SK-N-SH (cell line): ENCODE measurements around the gene PDZD2. TPM values are rescaled to one million over a fixed set of nuclear protein-coding genes. Genes with fewer than 3 reads are reported as not detected.

ENCODE experiments used
- CTCF ChIA-PET: fragments of 300-600, 350-600 bp; formaldehyde crosslinking; extraction: SDS; loops from one replicate; lab custom pipeline; 2021; lab: Yijun Ruan, JAX
- POLR2A ChIA-PET: fragments of 350-600 bp; sonication (Branson Sonifier 250); formaldehyde crosslinking; extraction: SDS; loops from one replicate; lab custom pipeline; 2020; ENCODE audit warnings: antibody characterized with exemption, inconsistent platforms; lab: Yijun Ruan, JAX
- DNase-seq: peaks from one replicate; pipeline ENCODE4 v3.0.0; 2012
- H2AFZ ChIP-seq: fragments of 200-600 bp; sonication (generic); 2 replicates; pipeline ENCODE4 v1.8.1; 2016; ENCODE audit warnings: antibody characterized with exemption, mild to moderate bottlenecking, low read depth
- H3F3A ChIP-seq: fragments of 200-600 bp; sonication (generic); replicated peaks from 2 replicates; pipeline ENCODE3; 2016; ENCODE audit warnings: antibody characterized with exemption, mild to moderate bottlenecking; ENCODE audit not compliant: insufficient read depth
- H3K27ac ChIP-seq, 2 experiments: fragments of 200-500 bp in 1 of 2; fragments of 200-600 bp in 1 of 2; sonication (Bioruptor generic) in 1 of 2; sonication (generic), shearing (Covaris generic) in 1 of 2; 2 replicates each; pipeline versions ENCODE4 v1.5.1 to v1.6.1; 2014 to 2016; ENCODE audit warnings: low read depth in 2 of 2, inconsistent platforms in 1 of 2, low read length in 1 of 2, mild to moderate bottlenecking in 1 of 2, mixed read lengths in 1 of 2
- H3K27me3 ChIP-seq: fragments of 200-600 bp; sonication (generic), shearing (Covaris generic); 2 replicates; pipeline ENCODE4 v1.6.1; 2016; ENCODE audit warnings: mixed run types; ENCODE audit not compliant: insufficient read depth
- H3K36me3 ChIP-seq, 2 experiments: fragments of 200-500 bp in 1 of 2; fragments of 200-600 bp in 1 of 2; sonication (Bioruptor generic) in 1 of 2; sonication (generic) in 1 of 2; replicated peaks in 1 of 2; 2 replicates each; pipeline versions ENCODE3 to v1.5.1; 2014 to 2016; ENCODE audit warnings: low read length in 1 of 2, mild to moderate bottlenecking in 1 of 2; ENCODE audit not compliant: insufficient read depth in 2 of 2, control insufficient read depth in 1 of 2
- H3K4me1 ChIP-seq, 2 experiments: fragments of 200-500 bp in 1 of 2; fragments of 200-600 bp in 1 of 2; sonication (Bioruptor generic) in 1 of 2; sonication (generic), shearing (Covaris generic) in 1 of 2; 2 replicates each; pipeline versions ENCODE4 v1.5.1 to v1.6.1; 2014 to 2016; ENCODE audit warnings: low read depth in 1 of 2, low read length in 1 of 2, mixed run types in 1 of 2; ENCODE audit not compliant: insufficient read depth in 2 of 2, control insufficient read depth in 1 of 2
- H3K4me2 ChIP-seq: fragments of 200-600 bp; sonication (generic), shearing (Covaris generic); 2 replicates; pipeline ENCODE4 v1.6.1; 2017; ENCODE audit warnings: mixed run types
- H3K4me3 ChIP-seq, 2 experiments: fragments of 200-500 bp in 1 of 2; fragments of 200-600 bp in 1 of 2; sonication (Bioruptor generic) in 1 of 2; sonication (generic), shearing (Covaris generic) in 1 of 2; 2 replicates each; pipeline versions ENCODE4 v1.5.1 to v1.8.1; 2014 to 2016; ENCODE audit warnings: low read depth in 2 of 2, inconsistent platforms in 1 of 2, low read length in 1 of 2, mild to moderate bottlenecking in 1 of 2, mixed read lengths in 1 of 2, moderate library complexity in 1 of 2
- H3K79me2 ChIP-seq: fragments of 200-600 bp; sonication (generic); 2 replicates; pipeline ENCODE4 v1.8.1; 2017; ENCODE audit warnings: mild to moderate bottlenecking; ENCODE audit not compliant: insufficient read depth
- H3K9ac ChIP-seq: fragments of 200-600 bp; sonication (generic); 2 replicates; pipeline ENCODE4 v1.6.1; 2017; ENCODE audit warnings: mixed run types
- H3K9me2 ChIP-seq: fragments of 200-600 bp; sonication (generic); 2 replicates; pipeline ENCODE4 v1.6.1; 2017; ENCODE audit warnings: mixed run types
- H3K9me3 ChIP-seq: fragments of 200-600 bp; sonication (generic); 2 replicates; pipeline ENCODE4 v1.6.1; 2017; ENCODE audit warnings: mixed run types, mild to moderate bottlenecking, moderate library complexity
- H4K20me1 ChIP-seq: fragments of 200-600 bp; sonication (generic); 2 replicates; pipeline ENCODE4 v1.6.1; 2017; ENCODE audit warnings: mild to moderate bottlenecking, mixed run types; ENCODE audit not compliant: insufficient read depth
- ELF1 ChIP-seq: IDR thresholded peaks from 2 replicates; pipeline ENCODE4 v1.4.0; 2012
- EZH2phosphoT487 ChIP-seq: fragments of 200-600 bp; sonication (generic); IDR thresholded peaks from 2 replicates; pipeline ENCODE4 v1.6.1; 2017; ENCODE audit warnings: low read depth, mixed run types, mild to moderate bottlenecking, antibody characterized with exemption, moderate library complexity, borderline replicate concordance
- FOSL2 ChIP-seq: IDR thresholded peaks from 2 replicates; pipeline ENCODE4 v1.4.0; 2012; ENCODE audit warnings: low read depth, mild to moderate bottlenecking, moderate library complexity, borderline replicate concordance
- FOXJ3 ChIP-seq: sonication (generic); formaldehyde crosslinking; IDR thresholded peaks from 2 replicates; pipeline ENCODE4 v1.5.1; 2020; ENCODE audit warnings: mild to moderate bottlenecking, missing genetic modification reagents
- FOXM1 ChIP-seq: IDR thresholded peaks from 2 replicates; pipeline ENCODE4 v1.4.0; 2012; ENCODE audit warnings: low read depth, mild to moderate bottlenecking
- GATA2 ChIP-seq: sonication (generic); formaldehyde crosslinking; IDR thresholded peaks from 2 replicates; pipeline ENCODE4 v1.5.0; 2020; ENCODE audit warnings: mild to moderate bottlenecking, missing genetic modification reagents
- POLR2AphosphoS5 ChIP-seq: IDR thresholded peaks from 2 replicates; pipeline ENCODE4 v1.6.1; 2012; ENCODE audit warnings: low read depth, low read length
- RCOR1 ChIP-seq: fragments of 150-350 bp; IDR thresholded peaks from 2 replicates; pipeline ENCODE4 v1.6.1; 2017; ENCODE audit warnings: antibody characterized with exemption, low read length
- SIN3A ChIP-seq: IDR thresholded peaks from 2 replicates; pipeline ENCODE4 v1.6.1; 2012; ENCODE audit warnings: low read depth, mild to moderate bottlenecking, low read length, moderate library complexity, borderline replicate concordance
- SMC3 ChIP-seq: IDR thresholded peaks from 2 replicates; pipeline ENCODE4 v1.6.1; 2012; ENCODE audit warnings: low read depth, low read length, improper control_type of control experiment
- TEAD4 ChIP-seq: IDR thresholded peaks from 2 replicates; pipeline ENCODE4 v1.4.0; 2012; ENCODE audit warnings: mild to moderate bottlenecking, borderline replicate concordance; ENCODE audit not compliant: insufficient read depth
- WGBS: methylation state at CpG from one replicate; pipeline ENCODE4 v1.1.6; 2017; ENCODE audit warnings: low lambda C conversion rate; 5-methylcytosine and 5-hydroxymethylcytosine counted together
- polyA plus RNA-seq, 3 experiments: library from polyadenylated mRNA; depleted of rRNA; stranded (reverse); fragments of >200 nt; gene quantifications; 2 replicates each; pipeline ENCODE4 v1.2.3, GENCODE V29; 2012
- TF ChIP-seq, protein P1 (sequence below): fragments of 200-600 bp; sonication (generic); IDR thresholded peaks from 2 replicates; pipeline ENCODE4 v1.6.1; 2017; ENCODE audit warnings: antibody characterized with exemption, mild to moderate bottlenecking, moderate library complexity
- TF ChIP-seq, protein P2 (sequence below): IDR thresholded peaks from 2 replicates; pipeline ENCODE4; 2012

The PDZD2 gene
- polyA plus RNA-seq, 1 of the 3 experiments (the other 2 are of a cell fraction) = 0.13 TPM

DNA sequence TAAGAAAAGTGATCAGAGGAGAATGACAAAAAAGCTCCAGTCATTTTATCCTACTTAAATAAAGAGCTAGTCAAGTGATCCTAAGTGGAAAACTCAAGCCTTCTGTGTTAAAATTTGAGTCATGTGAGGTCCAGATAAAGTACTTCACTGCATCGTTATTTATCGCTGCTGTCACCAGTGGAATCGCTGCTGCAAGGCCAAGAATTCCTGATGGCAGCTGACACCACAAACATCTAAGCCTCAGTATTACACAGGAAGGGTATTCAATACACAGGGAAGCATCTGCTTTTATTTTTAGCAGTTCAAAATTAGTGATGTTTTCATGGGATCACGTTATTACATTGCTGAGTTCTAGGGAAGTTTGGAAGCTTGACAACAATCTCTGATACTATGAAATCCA lies 344.9 kb downstream of the PDZD2 start (continued):
- TF ChIP-seq, protein P1, sequence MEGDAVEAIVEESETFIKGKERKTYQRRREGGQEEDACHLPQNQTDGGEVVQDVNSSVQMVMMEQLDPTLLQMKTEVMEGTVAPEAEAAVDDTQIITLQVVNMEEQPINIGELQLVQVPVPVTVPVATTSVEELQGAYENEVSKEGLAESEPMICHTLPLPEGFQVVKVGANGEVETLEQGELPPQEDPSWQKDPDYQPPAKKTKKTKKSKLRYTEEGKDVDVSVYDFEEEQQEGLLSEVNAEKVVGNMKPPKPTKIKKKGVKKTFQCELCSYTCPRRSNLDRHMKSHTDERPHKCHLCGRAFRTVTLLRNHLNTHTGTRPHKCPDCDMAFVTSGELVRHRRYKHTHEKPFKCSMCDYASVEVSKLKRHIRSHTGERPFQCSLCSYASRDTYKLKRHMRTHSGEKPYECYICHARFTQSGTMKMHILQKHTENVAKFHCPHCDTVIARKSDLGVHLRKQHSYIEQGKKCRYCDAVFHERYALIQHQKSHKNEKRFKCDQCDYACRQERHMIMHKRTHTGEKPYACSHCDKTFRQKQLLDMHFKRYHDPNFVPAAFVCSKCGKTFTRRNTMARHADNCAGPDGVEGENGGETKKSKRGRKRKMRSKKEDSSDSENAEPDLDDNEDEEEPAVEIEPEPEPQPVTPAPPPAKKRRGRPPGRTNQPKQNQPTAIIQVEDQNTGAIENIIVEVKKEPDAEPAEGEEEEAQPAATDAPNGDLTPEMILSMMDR = no peak
- TF ChIP-seq POLR2AphosphoS5 (no peak), SIN3A (no peak), SMC3 (no peak), ELF1 (no peak), RCOR1 (no peak)

DNA sequence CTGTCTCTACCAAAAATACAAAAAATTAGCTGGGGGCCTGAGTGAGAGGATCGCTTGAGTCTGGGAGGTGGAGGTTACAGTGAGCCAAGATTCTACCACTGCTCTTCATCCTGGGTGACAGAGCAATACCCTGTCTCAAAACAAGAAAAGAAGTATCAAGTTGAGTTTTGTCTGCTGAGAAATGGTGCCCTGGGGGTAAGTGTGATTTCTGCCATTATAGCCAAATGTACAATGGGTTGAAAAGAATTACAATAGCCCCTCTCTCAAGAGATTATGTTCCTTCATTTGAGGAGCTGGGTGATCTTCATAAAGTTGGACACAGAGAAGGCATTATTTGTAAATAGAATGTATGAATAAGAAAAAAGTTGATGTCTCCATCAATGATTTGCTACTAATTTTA lies 345.8 kb downstream of the PDZD2 start:
- Histone ChIP-seq H3K36me3 (no peaks in the 10 kb centered on the region), H3K9me2 (no peaks in the 10 kb centered on the region), H4K20me1 (no peaks in the 10 kb centered on the region), H3K4me1 (peaks cover 4 to 6% of the 10 kb centered on the region in 2 experiments; a peak in 1 of 4 replicates), H2AFZ (no peak overlapping the region), H3F3A (no peaks in the 10 kb centered on the region), H3K9me3 (no peaks in the 10 kb centered on the region), H3K79me2 (no peaks in the 10 kb centered on the region), H3K4me2 (no peak overlapping the region), H3K27me3 (peaks cover 8% of the 10 kb centered on the region; the same call in 1 of the 2 replicates), H3K9ac (no peak overlapping the region), H3K4me3 (no peak overlapping the region), H3K27ac (no peak overlapping the region)
- TF ChIP-seq EZH2phosphoT487 (no peak), FOSL2 (no peak), FOXM1 (no peak), SMC3 (no peak), FOXJ3 (CRISPR knock-in tag) (no peak), GATA2 (no peak), TEAD4 (no peak)
- TF ChIP-seq, protein P1 = no peak
- TF ChIP-seq, protein P2, sequence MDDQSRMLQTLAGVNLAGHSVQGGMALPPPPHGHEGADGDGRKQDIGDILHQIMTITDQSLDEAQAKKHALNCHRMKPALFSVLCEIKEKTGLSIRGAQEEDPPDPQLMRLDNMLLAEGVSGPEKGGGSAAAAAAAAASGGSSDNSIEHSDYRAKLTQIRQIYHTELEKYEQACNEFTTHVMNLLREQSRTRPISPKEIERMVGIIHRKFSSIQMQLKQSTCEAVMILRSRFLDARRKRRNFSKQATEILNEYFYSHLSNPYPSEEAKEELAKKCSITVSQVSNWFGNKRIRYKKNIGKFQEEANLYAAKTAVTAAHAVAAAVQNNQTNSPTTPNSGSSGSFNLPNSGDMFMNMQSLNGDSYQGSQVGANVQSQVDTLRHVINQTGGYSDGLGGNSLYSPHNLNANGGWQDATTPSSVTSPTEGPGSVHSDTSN = no peak
- 86% methylated on average over 1 of the region's 1 CpG for WGBS
- CTCF ChIA-PET = interaction anchor here (0.9 kb wide), 1 partner anchor 15 kb away, joined by 3 read pairs; no protein-coding TSS in a partner anchor
- DNase-seq = no peak
- POLR2A ChIA-PET = no interaction called here
